Sigmoid colon (tissue), 7 donors: ENCODE measurements around the gene ADA. TPM values are rescaled to one million over a fixed set of nuclear protein-coding genes. Genes with fewer than 3 reads are reported as not detected.

Experiments used
- DNase-seq: peaks from one replicate; pipeline ENCODE4 v3.0.0-alpha.2; 2019
- H3K27ac ChIP-seq, 4 donors: fragments of 200-600 bp; sonication (generic); one replicate each; pipeline ENCODE4 v1.5.1; 2016 to 2019; ENCODE audit warnings: mild to moderate bottlenecking in 1 of 4
- H3K27me3 ChIP-seq, 3 donors: fragments of 200-600 bp; sonication (generic); one replicate each; pipeline ENCODE4 v1.5.1; 2019; ENCODE audit warnings: mild to moderate bottlenecking in 1 of 3
- H3K36me3 ChIP-seq, 4 donors: fragments of 200-600 bp; sonication (generic); one replicate each; pipeline ENCODE4 v1.5.1; 2016 to 2019
- H3K4me1 ChIP-seq, 4 donors: fragments of 200-600 bp; sonication (generic); one replicate each; pipeline ENCODE4 v1.5.1; 2017 to 2019
- H3K4me3 ChIP-seq, 4 donors: fragments of 200-600 bp; sonication (generic); one replicate each; pipeline ENCODE4 v1.5.1; 2017 to 2019; ENCODE audit warnings: mild to moderate bottlenecking in 2 of 4, moderate library complexity in 1 of 4
- H3K9me3 ChIP-seq, 4 donors: fragments of 200-600 bp in 3 of 4; sonication (generic) in 3 of 4; one replicate each; pipeline versions ENCODE4 v1.5.1 to v1.6.1; 2013 to 2019
- EP300 ChIP-seq, 4 donors: sonication (generic); formaldehyde crosslinking; IDR thresholded peaks; one replicate each; pipeline ENCODE4 v1.6.1; 2017; ENCODE audit warnings: antibody characterized with exemption in 4 of 4
- POLR2A ChIP-seq, 2 donors: fragments of 450-650 bp; IDR thresholded peaks; one replicate each; pipeline ENCODE4 v1.6.1; 2016; ENCODE audit warnings: antibody characterized with exemption in 2 of 2, mild to moderate bottlenecking in 2 of 2, moderate library complexity in 2 of 2
- POLR2AphosphoS5 ChIP-seq, 4 donors: sonication (generic); formaldehyde crosslinking; IDR thresholded peaks; one replicate each; pipeline ENCODE4 v1.6.1; 2017; ENCODE audit warnings: antibody characterized with exemption in 4 of 4
- WGBS, 2 donors: extraction: QIAGEN DNeasy Blood & Tissue Kit; methylation state at CpG; one replicate each; pipeline ENCODE4 v1.1.7; 2013; 5-methylcytosine and 5-hydroxymethylcytosine counted together
- intact Hi-C: fragments of 100-400 bp; cut with DNase I; formaldehyde crosslinking; loops from one replicate; pipeline ENCODE4 v1.15.1; 2023
- polyA plus RNA-seq, 3 donors: library from polyadenylated mRNA; stranded (reverse); fragments of 200-250 nt; gene quantifications; one replicate each; pipeline ENCODE4 v1.2.3, GENCODE V29; 2013
- total RNA-seq, 4 donors: library from RNA; depleted of rRNA; stranded (reverse); fragments of >200 nt; gene quantifications; one replicate each; pipeline ENCODE4 v1.1.0, GENCODE V29; 2016
- TF ChIP-seq, protein P1 (sequence below), 4 experiments: fragments of 450-650 bp in 3 of 4; fragments of 200-600 bp in 1 of 4; IDR thresholded peaks; one replicate each; pipeline ENCODE4 v1.5.1; 2016 to 2019; ENCODE audit warnings: antibody characterized with exemption in 4 of 4, mild to moderate bottlenecking in 3 of 4, moderate library complexity in 2 of 4
- donor health status: healthy with polysubstance abuse.
- donor health status: Bipolar disorder and iron deficiency.
- donor health status: healthy.

ADA gene
- total and polyA plus RNA-seq, 7 donors: 2.5 to 17.1 (median 11.1) TPM

DNA sequence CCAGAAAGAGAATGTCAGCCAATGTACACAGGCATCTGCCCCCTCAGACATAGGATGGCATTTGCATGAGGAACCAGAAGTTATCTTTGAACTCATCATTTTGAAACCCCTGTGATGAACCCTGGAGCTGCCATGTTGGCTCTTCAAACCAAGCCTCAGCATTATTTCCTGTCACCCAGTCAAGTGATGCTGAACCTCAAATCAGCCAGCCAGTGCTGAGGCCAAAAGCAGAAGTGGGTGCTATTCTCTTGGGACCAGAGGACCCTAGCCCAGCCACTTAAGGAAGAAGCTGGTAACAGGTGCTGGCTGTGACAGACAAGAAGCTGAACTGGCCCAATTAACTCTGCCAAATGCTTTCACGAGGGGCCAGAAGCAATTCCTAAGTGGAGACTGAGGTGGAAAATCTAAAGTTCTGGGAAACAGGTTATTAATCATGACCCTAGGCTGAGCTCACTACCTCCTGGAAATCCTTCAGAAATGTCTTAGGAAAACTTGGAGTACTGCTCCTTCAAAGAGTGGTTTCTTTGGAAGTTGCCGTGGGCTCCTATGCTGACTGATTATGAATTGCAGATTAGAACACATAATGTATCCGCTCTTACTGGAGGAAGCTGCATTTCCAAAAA, 65.1 kb downstream of the ADA start:
- no peak overlapping the region for H3K4me3 ChIP-seq
- peaks cover 0 to 95% (median 69%) of the 10 kb centered on the region in 4 donors for H3K4me1 ChIP-seq
- no peaks in the 10 kb centered on the region for H3K27me3 ChIP-seq
- WGBS, 2 donors: 61 to 94% methylated on average over 3 of the region's 3 CpGs
- peaks cover 0 to 18% (median 14%) of the 10 kb centered on the region in 4 donors for H3K36me3 ChIP-seq
- TF ChIP-seq, protein P1, sequence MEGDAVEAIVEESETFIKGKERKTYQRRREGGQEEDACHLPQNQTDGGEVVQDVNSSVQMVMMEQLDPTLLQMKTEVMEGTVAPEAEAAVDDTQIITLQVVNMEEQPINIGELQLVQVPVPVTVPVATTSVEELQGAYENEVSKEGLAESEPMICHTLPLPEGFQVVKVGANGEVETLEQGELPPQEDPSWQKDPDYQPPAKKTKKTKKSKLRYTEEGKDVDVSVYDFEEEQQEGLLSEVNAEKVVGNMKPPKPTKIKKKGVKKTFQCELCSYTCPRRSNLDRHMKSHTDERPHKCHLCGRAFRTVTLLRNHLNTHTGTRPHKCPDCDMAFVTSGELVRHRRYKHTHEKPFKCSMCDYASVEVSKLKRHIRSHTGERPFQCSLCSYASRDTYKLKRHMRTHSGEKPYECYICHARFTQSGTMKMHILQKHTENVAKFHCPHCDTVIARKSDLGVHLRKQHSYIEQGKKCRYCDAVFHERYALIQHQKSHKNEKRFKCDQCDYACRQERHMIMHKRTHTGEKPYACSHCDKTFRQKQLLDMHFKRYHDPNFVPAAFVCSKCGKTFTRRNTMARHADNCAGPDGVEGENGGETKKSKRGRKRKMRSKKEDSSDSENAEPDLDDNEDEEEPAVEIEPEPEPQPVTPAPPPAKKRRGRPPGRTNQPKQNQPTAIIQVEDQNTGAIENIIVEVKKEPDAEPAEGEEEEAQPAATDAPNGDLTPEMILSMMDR (IDR thresholded peaks at IDR 0.05): no peak
- no peak for TF ChIP-seq EP300 (IDR thresholded peaks at IDR 0.05)
- TF ChIP-seq POLR2AphosphoS5 (IDR thresholded peaks at IDR 0.05): no peak
- TF ChIP-seq POLR2A (IDR thresholded peaks at IDR 0.05): no peak
- intact Hi-C loops: no loop called here
- H3K27ac ChIP-seq: peak overlapping the region; percentile 79 to 95 (median 90)
- DNase-seq: no peak
- no peaks in the 10 kb centered on the region for H3K9me3 ChIP-seq

DNA sequence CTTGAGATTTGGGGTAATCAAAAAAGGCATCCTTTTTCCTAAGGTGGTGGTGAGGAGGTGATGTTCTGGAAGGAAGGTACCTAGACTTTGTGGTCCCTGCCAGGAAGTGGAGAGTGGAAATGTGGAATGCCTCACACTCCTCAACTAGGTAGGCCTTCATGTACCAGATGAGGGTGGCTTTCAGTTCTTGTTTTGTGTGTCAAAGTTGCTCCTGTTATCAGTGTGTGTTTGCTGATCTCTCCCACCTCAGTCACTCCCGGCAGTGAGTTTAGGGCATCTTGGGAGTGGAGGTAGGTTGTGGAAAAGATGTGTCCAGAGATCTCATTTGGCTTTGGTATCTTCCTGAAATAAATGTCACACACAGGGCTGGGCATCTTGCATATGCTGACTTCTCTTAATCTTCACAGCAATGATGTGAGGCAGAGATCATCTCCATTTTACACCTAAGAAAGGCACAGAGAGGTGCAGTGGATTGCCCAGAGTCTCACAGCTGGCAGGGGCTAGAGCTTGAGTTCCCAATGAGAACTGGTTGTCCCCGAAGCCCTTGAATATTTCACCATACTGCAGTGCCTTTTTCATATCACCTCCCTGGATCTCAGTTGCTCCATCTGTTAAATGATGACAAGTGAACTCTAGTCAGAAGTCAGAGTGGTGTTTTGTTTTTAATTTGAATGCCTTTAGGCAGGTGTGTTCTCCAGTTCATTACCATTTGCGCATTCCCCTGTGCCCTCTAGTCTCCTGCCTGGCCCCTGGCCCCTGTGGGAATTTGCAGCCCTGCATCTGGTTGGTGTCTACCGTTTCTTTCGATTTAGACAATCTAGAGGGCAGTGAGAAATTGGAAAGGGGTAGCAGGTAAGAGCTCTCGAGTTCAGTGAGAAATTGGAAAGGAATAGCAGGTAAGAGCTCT, 66.2 kb downstream of the ADA start:
- Histone ChIP-seq H3K4me1 (peaks cover 0 to 95% (median 79%) of the 10 kb centered on the region in 4 donors), H3K27me3 (no peaks in the 10 kb centered on the region), H3K4me3 (no peak overlapping the region), H3K36me3 (peaks cover 0 to 7% (median 4%) of the 10 kb centered on the region in 4 donors), H3K27ac (peak overlapping the region; percentile 79 to 95 (median 90)), H3K9me3 (no peaks in the 10 kb centered on the region)
- no peak for DNase-seq
- 73 to 89% methylated on average over 6 of the region's 6 CpGs for WGBS, 2 donors
- intact Hi-C loops: no loop called here
- TF ChIP-seq POLR2AphosphoS5 (IDR thresholded peaks at IDR 0.05) (no peak), EP300 (IDR thresholded peaks at IDR 0.05) (no peak), POLR2A (IDR thresholded peaks at IDR 0.05) (no peak)
- TF ChIP-seq, protein P1 (IDR thresholded peaks at IDR 0.05): no peak

DNA sequence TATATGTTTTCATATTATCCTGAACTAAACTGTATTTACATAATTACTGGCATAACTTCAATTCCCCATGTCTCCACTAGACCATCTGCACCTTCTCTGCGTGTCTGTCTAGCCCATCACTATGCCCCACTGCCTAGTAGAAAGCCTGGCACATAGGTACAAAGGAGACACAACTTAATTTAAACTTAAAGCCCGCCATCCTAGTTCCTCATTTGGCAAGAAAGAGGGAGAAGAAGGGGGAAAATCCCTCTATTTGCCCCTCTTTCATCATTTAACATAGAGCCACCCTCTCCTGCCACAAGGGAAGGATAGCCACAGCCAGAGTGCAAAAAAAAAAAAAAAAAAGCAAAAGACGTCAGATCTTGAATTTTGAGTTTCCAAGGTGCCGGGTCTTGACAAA, 67.3 kb downstream of the ADA start:
- DNase-seq: no peak
- H3K27me3 ChIP-seq: no peaks in the 10 kb centered on the region
- WGBS, 2 donors: 70 to 83% methylated on average over 4 of the region's 4 CpGs
- peaks cover 0 to 95% (median 86%) of the 10 kb centered on the region in 4 donors for H3K4me1 ChIP-seq
- intact Hi-C loops: no loop called here
- peak overlapping the region in 3 of 4 donors; percentile 33 to 49 (median 42) for H3K4me3 ChIP-seq
- H3K27ac ChIP-seq: peak overlapping the region; percentile 79 to 95 (median 90)
- H3K36me3 ChIP-seq: no peaks in the 10 kb centered on the region
- no peaks in the 10 kb centered on the region for H3K9me3 ChIP-seq
- TF ChIP-seq POLR2AphosphoS5 (IDR thresholded peaks at IDR 0.05): no peak
- TF ChIP-seq, protein P1 (IDR thresholded peaks at IDR 0.05): peak in 1 of 4 experiments; percentile 31

DNA sequence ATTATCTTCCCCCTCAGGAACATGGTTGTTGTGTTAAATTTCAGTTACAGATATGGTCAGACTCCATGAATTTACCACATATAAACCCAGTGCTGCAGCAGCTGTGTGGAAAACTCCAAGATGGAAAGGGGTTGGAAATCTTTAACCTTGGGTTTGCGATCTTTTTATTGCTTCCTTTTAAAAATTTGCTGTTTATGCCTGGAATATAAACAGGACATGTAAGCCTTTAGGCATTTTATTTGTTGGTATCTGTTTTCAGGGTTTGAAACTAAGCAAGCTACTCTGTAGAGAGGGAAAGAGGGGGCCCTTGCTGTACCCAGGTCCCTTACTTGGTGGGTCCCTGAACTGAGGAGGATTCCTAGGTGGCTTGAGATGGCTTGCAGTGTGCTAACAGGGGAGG, 68.3 kb downstream of the ADA start:
- Histone ChIP-seq H3K27ac (peak overlapping the region; percentile 79 to 95 (median 90)), H3K4me3 (peak overlapping the region; percentile 32 to 49 (median 38)), H3K36me3 (no peaks in the 10 kb centered on the region), H3K9me3 (no peaks in the 10 kb centered on the region), H3K4me1 (peaks cover 0 to 100% (median 93%) of the 10 kb centered on the region in 4 donors), H3K27me3 (no peaks in the 10 kb centered on the region)
- intact Hi-C loops: no loop called here
- TF ChIP-seq EP300 (IDR thresholded peaks at IDR 0.05): no peak
- TF ChIP-seq POLR2A (IDR thresholded peaks at IDR 0.05): no peak
- TF ChIP-seq, protein P1 (IDR thresholded peaks at IDR 0.05): no peak
- no peak for TF ChIP-seq POLR2AphosphoS5 (IDR thresholded peaks at IDR 0.05)
- 11 to 52% methylated on average over 1 of the region's 1 CpG for WGBS, 2 donors
- DNase-seq: no peak
